ENCODE data around the gene PPP2R2C. TPM values are rescaled to one million over a fixed set of nuclear protein-coding genes. Genes with fewer than 3 reads are reported as not detected.

Gene PPP2R2C
- total RNA-seq (2014; rRNA removed; shearing (Covaris generic)) (not detected in 2 replicates), total RNA-seq (2022) (not detected in 2 replicates), Bru-seq, nascent RNA (percentile 2 among the genes with signal in this experiment), BruChase-seq, experiment 1, labeled RNA remaining after a 6-hour chase (percentile 4 among the genes with signal in this experiment), BruChase-seq, experiment 2, labeled RNA remaining after a 2-hour chase (percentile 3 among the genes with signal in this experiment)
- long read RNA-seq: 0 reads

DNA sequence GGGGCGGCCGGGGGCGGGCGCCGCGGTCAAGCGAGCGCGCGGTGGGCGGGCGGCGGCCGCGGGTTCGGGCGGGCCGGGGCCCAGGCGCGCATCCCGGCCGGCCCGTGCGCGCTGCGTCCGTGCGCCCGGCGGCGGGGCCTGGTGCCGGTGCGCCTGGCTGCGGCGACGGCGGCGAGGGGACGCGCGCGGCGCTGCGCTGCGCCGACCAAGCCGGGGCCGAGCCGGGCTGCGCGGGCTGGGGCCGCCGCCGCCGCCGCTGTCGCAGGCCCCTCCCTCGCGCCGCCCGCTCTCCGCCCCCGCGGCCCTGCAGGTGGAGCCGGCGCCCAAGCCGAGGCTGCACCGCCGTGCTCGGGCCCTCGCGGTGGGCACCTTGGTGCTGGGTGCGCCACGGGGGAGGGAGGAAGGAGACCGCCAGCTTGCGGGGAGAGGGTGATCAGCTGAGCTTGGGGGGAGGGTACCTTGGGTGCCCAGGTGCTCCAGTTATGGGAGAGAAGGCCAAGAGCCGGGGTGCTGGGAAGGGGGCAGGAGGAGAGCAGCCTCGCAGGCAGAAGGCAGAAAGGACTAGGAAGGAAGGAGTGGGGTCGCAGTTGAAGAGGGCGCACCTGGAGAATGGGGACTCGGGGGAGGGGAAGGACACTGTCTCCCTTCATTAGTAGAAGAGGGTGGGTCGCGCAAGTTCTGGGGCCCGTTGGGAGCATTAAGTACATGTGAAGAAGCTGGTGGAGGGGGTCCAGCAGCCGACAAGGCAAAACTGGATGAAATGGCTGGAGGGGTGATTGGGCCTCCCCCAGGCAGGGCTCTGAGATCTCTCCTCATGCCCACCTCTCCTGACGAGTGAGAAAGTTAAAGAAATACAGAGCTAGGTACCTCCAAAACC lies at the start of gene PPP2R2C:
PPP2R2C (minus strand) TSS at position 228 of the 877 bp plus-strand sequence. CDS start 385 bp downstream, outside the sequence.
- intact Hi-C loops (cut with micrococcal nuclease; ENCODE audit: unreplicated experiment): no loop called here
- H3K36me3 ChIP-seq (ENCODE audit: insufficient read depth, low read length): no peaks in the 10 kb centered on the region
- H3K4me1 ChIP-seq (ENCODE audit: insufficient read depth, low read length, poor library complexity, severe bottlenecking): no peaks in the 10 kb centered on the region
- TF ChIP-seq, protein P1, sequence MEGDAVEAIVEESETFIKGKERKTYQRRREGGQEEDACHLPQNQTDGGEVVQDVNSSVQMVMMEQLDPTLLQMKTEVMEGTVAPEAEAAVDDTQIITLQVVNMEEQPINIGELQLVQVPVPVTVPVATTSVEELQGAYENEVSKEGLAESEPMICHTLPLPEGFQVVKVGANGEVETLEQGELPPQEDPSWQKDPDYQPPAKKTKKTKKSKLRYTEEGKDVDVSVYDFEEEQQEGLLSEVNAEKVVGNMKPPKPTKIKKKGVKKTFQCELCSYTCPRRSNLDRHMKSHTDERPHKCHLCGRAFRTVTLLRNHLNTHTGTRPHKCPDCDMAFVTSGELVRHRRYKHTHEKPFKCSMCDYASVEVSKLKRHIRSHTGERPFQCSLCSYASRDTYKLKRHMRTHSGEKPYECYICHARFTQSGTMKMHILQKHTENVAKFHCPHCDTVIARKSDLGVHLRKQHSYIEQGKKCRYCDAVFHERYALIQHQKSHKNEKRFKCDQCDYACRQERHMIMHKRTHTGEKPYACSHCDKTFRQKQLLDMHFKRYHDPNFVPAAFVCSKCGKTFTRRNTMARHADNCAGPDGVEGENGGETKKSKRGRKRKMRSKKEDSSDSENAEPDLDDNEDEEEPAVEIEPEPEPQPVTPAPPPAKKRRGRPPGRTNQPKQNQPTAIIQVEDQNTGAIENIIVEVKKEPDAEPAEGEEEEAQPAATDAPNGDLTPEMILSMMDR (conservative IDR thresholded peaks at IDR 0.05; ENCODE audit: low read length): no peak
- TF ChIP-seq EZH2phosphoT487 (IDR thresholded peaks at IDR 0.05; ENCODE audit: borderline replicate concordance, low read depth, low read length): no peak
- no peaks in the 10 kb centered on the region for H3K9me2 ChIP-seq (ENCODE audit: insufficient read depth, low read length)
- no TSS peak for BruUV-seq (replicated peaks)
- ChIA-PET POLR2A (no interaction called here), CTCF (ENCODE audit: unreplicated experiment) (no interaction called here)
- no peak within 1 kb of the TSS for H3K27ac ChIP-seq (ENCODE audit: low read depth, low read length, poor library complexity, severe bottlenecking)
- no peaks in the 10 kb centered on the region for H3K79me2 ChIP-seq (ENCODE audit: insufficient read depth, low read depth, low read length)
- no peak within 1 kb of the TSS for H2AFZ ChIP-seq (ENCODE audit: low read length)
- no peak within 1 kb of the TSS for H3K4me2 ChIP-seq (ENCODE audit: low read length)
- no peaks in the 10 kb centered on the region for H4K20me1 ChIP-seq (ENCODE audit: insufficient read depth, low read length)
- no peak for DNase-seq (ENCODE audit: low spot score)
- H3K4me3 ChIP-seq (ENCODE audit: low read depth, low read length, poor library complexity, severe bottlenecking): no peak within 1 kb of the TSS
- H3K9me3 ChIP-seq (ENCODE audit: low read length): no peaks in the 10 kb centered on the region

DNA sequence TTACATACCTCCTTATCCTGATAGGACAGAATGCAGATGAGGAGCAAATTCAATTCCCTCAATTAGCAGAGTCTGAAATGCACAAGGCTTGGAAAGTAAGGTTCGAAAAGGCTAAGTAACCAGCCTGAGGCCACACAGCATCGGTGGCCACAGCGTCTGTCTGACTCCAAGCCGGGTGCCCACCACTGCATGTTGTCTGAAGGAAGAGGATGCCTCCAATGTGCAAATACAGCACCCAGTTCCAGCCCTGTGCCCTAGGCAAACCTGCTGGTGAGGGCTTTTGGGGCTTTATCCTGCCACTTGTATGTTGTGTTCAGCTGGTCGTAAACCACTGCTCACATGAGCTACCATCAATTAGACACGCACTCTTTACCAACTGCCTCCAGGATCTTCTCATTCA lies 48.6 kb upstream of the PPP2R2C start:
- Histone ChIP-seq H3K36me3 (ENCODE audit: insufficient read depth, low read length) (no peaks in the 10 kb centered on the region), H3K9me2 (ENCODE audit: insufficient read depth, low read length) (no peaks in the 10 kb centered on the region), H4K20me1 (ENCODE audit: insufficient read depth, low read length) (no peaks in the 10 kb centered on the region), H3K9me3 (ENCODE audit: low read length) (no peaks in the 10 kb centered on the region), H2AFZ (ENCODE audit: low read length) (no peak overlapping the region), H3K79me2 (ENCODE audit: insufficient read depth, low read depth, low read length) (no peaks in the 10 kb centered on the region), H3K4me3 (ENCODE audit: low read depth, low read length, poor library complexity, severe bottlenecking) (no peak overlapping the region), H3K27ac (ENCODE audit: low read depth, low read length, poor library complexity, severe bottlenecking) (no peak overlapping the region), H3K4me1 (ENCODE audit: insufficient read depth, low read length, poor library complexity, severe bottlenecking) (no peaks in the 10 kb centered on the region), H3K4me2 (ENCODE audit: low read length) (no peak overlapping the region)
- TF ChIP-seq EZH2phosphoT487 (IDR thresholded peaks at IDR 0.05; ENCODE audit: borderline replicate concordance, low read depth, low read length): no peak
- TF ChIP-seq, protein P1 (conservative IDR thresholded peaks at IDR 0.05; ENCODE audit: low read length): no peak
- intact Hi-C loops (cut with micrococcal nuclease; ENCODE audit: unreplicated experiment): no loop called here
- ChIA-PET POLR2A (interaction anchor here (0.6 kb wide), 1 partner anchor 102 kb away, joined by 3 read pairs; no protein-coding TSS in a partner anchor), CTCF (ENCODE audit: unreplicated experiment) (interaction anchor here (0.5 kb wide), 1 partner anchor 62 kb away, joined by 3 read pairs; no protein-coding TSS in a partner anchor)
- BruUV-seq (replicated peaks): no TSS peak
- no peak for DNase-seq (ENCODE audit: low spot score)

Measured in OCI-LY7 (cell line).